H1 (cell line): ENCODE results near the gene IL24. TPM values are rescaled to one million over a fixed set of nuclear protein-coding genes. Genes with fewer than 3 reads are reported as not detected.

Experiments
- CTCF ChIA-PET: fragments of 300-600 bp; sonication (Branson Sonifier 250); formaldehyde crosslinking; loops from one replicate; lab custom pipeline; 2021; ENCODE audit not compliant: partially characterized antibody; lab: Charles Lee
- POLR2A ChIA-PET: fragments of 300-600 bp; sonication (Branson Sonifier 250); formaldehyde crosslinking; loops from one replicate; lab custom pipeline; 2021; ENCODE audit warnings: inconsistent platforms; ENCODE audit not compliant: partially characterized antibody; lab: Charles Lee
- DNase-seq, 2 experiments: peaks; one replicate each; pipeline versions ENCODE4 v3.0.0 to v3.0.0-alpha.2; 2010 to 2022; ENCODE audit warnings: low spot score in 2 of 2, low read depth in 1 of 2, mixed read lengths in 1 of 2
- FAIRE-seq: peaks from 2 replicates; lab custom pipeline; 2011; peaks lifted over from hg19 to GRCh38; lab: Jason Lieb, UNC
- H2AFZ ChIP-seq: 2 replicates; pipeline ENCODE4 v1.8.1; 2012; ENCODE audit warnings: low read length, inconsistent platforms
- H2AK5ac ChIP-seq: 2 replicates; pipeline ENCODE4 v1.6.1; 2013; ENCODE audit warnings: low read depth, low read length
- H2BK120ac ChIP-seq: replicated peaks from 2 replicates; pipeline ENCODE3; 2013; ENCODE audit warnings: low read depth, low read length, inconsistent platforms
- H2BK12ac ChIP-seq: 2 replicates; pipeline ENCODE4 v1.6.1; 2013; ENCODE audit warnings: low read depth, low read length
- H2BK15ac ChIP-seq: 2 replicates; pipeline ENCODE4 v1.6.1; 2013; ENCODE audit warnings: low read length
- H2BK20ac ChIP-seq: 2 replicates; pipeline ENCODE4 v1.6.1; 2013; ENCODE audit warnings: low read length
- H2BK5ac ChIP-seq: 2 replicates; pipeline ENCODE4 v1.6.1; 2013; ENCODE audit warnings: low read depth, low read length
- H3K14ac ChIP-seq: 2 replicates; pipeline ENCODE4 v1.6.1; 2013; ENCODE audit warnings: inconsistent platforms; ENCODE audit not compliant: insufficient read length
- H3K18ac ChIP-seq: 2 replicates; pipeline ENCODE4 v1.6.1; 2013; ENCODE audit warnings: low read length; ENCODE audit errors: extremely low read depth
- H3K23ac ChIP-seq: 2 replicates; pipeline ENCODE4 v1.6.1; 2013; ENCODE audit warnings: inconsistent platforms; ENCODE audit not compliant: insufficient read length
- H3K23me2 ChIP-seq: 2 replicates; pipeline ENCODE4 v1.6.1; 2013; ENCODE audit warnings: low read depth, low read length
- H3K27ac ChIP-seq: 2 replicates; pipeline ENCODE4 v1.6.1; 2011; ENCODE audit warnings: low read depth, low read length, inconsistent platforms
- H3K27me3 ChIP-seq, 4 experiments: replicated peaks in 1 of 4; 1 replicate in 1 of 4; 2 replicates in 3 of 4; pipeline versions ENCODE4 v1.6.1 to v1.8.1; 2011 to 2013; ENCODE audit warnings: low read length in 3 of 4, mild to moderate bottlenecking in 3 of 4, inconsistent platforms in 2 of 4, mixed read lengths in 2 of 4, moderate library complexity in 1 of 4; ENCODE audit not compliant: control insufficient read depth in 3 of 4, insufficient read depth in 3 of 4; ENCODE audit errors: extremely low read depth in 1 of 4
- H3K36me3 ChIP-seq, 4 experiments: 2 replicates each; pipeline versions ENCODE4 v1.6.1 to v1.8.1; 2011 to 2013; ENCODE audit warnings: mild to moderate bottlenecking in 4 of 4, low read length in 3 of 4, moderate library complexity in 2 of 4, control low read depth in 1 of 4, inconsistent platforms in 1 of 4; ENCODE audit not compliant: insufficient read depth in 4 of 4, control insufficient read depth in 2 of 4
- H3K4ac ChIP-seq: replicated peaks from 2 replicates; pipeline ENCODE3; 2013; ENCODE audit warnings: low read length, low read depth, mixed read lengths, inconsistent platforms; ENCODE audit not compliant: insufficient read length
- H3K4me1 ChIP-seq, 4 experiments: replicated peaks in 1 of 4; 1 replicate in 1 of 4; 2 replicates in 3 of 4; pipeline versions ENCODE4 v1.6.1 to v1.8.1; 2011 to 2013; ENCODE audit warnings: low read length in 3 of 4, inconsistent platforms in 2 of 4, mixed read lengths in 1 of 4; ENCODE audit not compliant: insufficient read depth in 4 of 4, control insufficient read depth in 3 of 4
- H3K4me2 ChIP-seq, 2 experiments: 2 replicates each; pipeline versions ENCODE4 v1.6.1 to v1.8.1; 2011 to 2013; ENCODE audit warnings: low read depth in 2 of 2, low read length in 2 of 2, control low read depth in 1 of 2, inconsistent platforms in 1 of 2, mild to moderate bottlenecking in 1 of 2; ENCODE audit not compliant: insufficient read depth in 1 of 2
- H3K4me3 ChIP-seq, 4 experiments: fragments of 200-600, 300-600 bp in 1 of 4; sonication (generic), shearing (Covaris generic), sonication (Bioruptor Twin) in 1 of 4; 2 replicates each; pipeline versions ENCODE4 v1.5.1 to v1.8.1; 2011 to 2016; ENCODE audit warnings: low read length in 4 of 4, low read depth in 3 of 4, control low read depth in 2 of 4, inconsistent platforms in 2 of 4, mild to moderate bottlenecking in 2 of 4, mixed read lengths in 1 of 4, moderate library complexity in 1 of 4; ENCODE audit not compliant: insufficient read depth in 2 of 4; ENCODE audit errors: extremely low read depth in 1 of 4
- H3K56ac ChIP-seq: replicated peaks from 2 replicates; pipeline ENCODE3; 2013; ENCODE audit warnings: low read depth, mild to moderate bottlenecking, mixed read lengths, low read length, inconsistent platforms; ENCODE audit not compliant: insufficient read length
- H3K79me1 ChIP-seq: 2 replicates; pipeline ENCODE4 v1.6.1; 2013; ENCODE audit warnings: low read depth, low read length, control low read depth
- H3K79me2 ChIP-seq, 2 experiments: 2 replicates each; pipeline versions ENCODE4 v1.6.1 to v1.8.1; 2012 to 2013; ENCODE audit warnings: low read length in 2 of 2, mild to moderate bottlenecking in 2 of 2, inconsistent platforms in 1 of 2; ENCODE audit not compliant: insufficient read depth in 2 of 2, control insufficient read depth in 1 of 2
- H3K9ac ChIP-seq, 4 experiments: replicated peaks in 1 of 4; 1 replicate in 1 of 4; 2 replicates in 3 of 4; pipeline versions ENCODE4 v1.6.1 to v1.8.1; 2011 to 2013; ENCODE audit warnings: low read depth in 3 of 4, low read length in 3 of 4, control low read depth in 2 of 4, mild to moderate bottlenecking in 2 of 4, moderate library complexity in 2 of 4, inconsistent platforms in 1 of 4; ENCODE audit errors: extremely low read depth in 1 of 4
- H3K9me3 ChIP-seq, 2 experiments: 2 replicates each; pipeline versions ENCODE4 v1.6.1 to v1.8.1; 2012 to 2013; ENCODE audit warnings: mild to moderate bottlenecking in 2 of 2, moderate library complexity in 2 of 2, control low read depth in 1 of 2, inconsistent platforms in 1 of 2, low read depth in 1 of 2, low read length in 1 of 2, mixed read lengths in 1 of 2; ENCODE audit not compliant: insufficient read depth in 2 of 2
- H4K20me1 ChIP-seq, 2 experiments: replicated peaks in 1 of 2; 2 replicates each; pipeline versions ENCODE3 to v1.8.1; 2011 to 2013; ENCODE audit warnings: inconsistent platforms in 2 of 2, low read length in 2 of 2, mild to moderate bottlenecking in 1 of 2; ENCODE audit not compliant: insufficient read depth in 2 of 2, control insufficient read depth in 1 of 2
- H4K5ac ChIP-seq: 2 replicates; pipeline ENCODE4 v1.6.1; 2013; ENCODE audit warnings: low read length, low read depth, mixed read lengths, inconsistent platforms; ENCODE audit not compliant: insufficient read length
- H4K8ac ChIP-seq: 2 replicates; pipeline ENCODE4 v1.8.0; 2013; ENCODE audit warnings: mild to moderate bottlenecking, moderate library complexity, low read length, inconsistent platforms; ENCODE audit not compliant: insufficient read depth; ENCODE audit errors: extremely low read depth
- H4K91ac ChIP-seq: replicated peaks from 2 replicates; pipeline ENCODE3; 2013; ENCODE audit warnings: low read length, mixed read lengths, inconsistent platforms; ENCODE audit not compliant: insufficient read length
- CHD2 ChIP-seq: IDR thresholded peaks from 2 replicates; pipeline ENCODE4 v1.6.1; 2012; ENCODE audit warnings: low read length, improper control_type of control experiment
- CREB1 ChIP-seq: IDR thresholded peaks from 2 replicates; pipeline ENCODE4 v1.6.1; 2012; ENCODE audit warnings: inconsistent platforms
- EGR1 ChIP-seq: IDR thresholded peaks from 2 replicates; pipeline ENCODE4 v1.6.1; 2011; ENCODE audit warnings: low read depth, low read length, borderline replicate concordance
- KDM1A ChIP-seq: fragments of 200-600, 300-600 bp; sonication (generic); IDR thresholded peaks from 2 replicates; pipeline ENCODE4 v1.7.1; 2016; ENCODE audit warnings: mild to moderate bottlenecking, low read length, borderline replicate concordance
- POLR2A ChIP-seq, 2 experiments: IDR thresholded peaks; 1 replicate in 1 of 2; 2 replicates in 1 of 2; pipeline ENCODE4 v1.6.1; 2011; ENCODE audit warnings: low read depth in 2 of 2, low read length in 2 of 2, mild to moderate bottlenecking in 2 of 2; ENCODE audit errors: control extremely low read depth in 1 of 2
- POLR2AphosphoS5 ChIP-seq: IDR thresholded peaks from 2 replicates; pipeline ENCODE4 v1.6.1; 2011; ENCODE audit warnings: low read depth, low read length
- RAD21 ChIP-seq, 2 experiments: IDR thresholded peaks in 1 of 2; conservative IDR thresholded peaks in 1 of 2; 2 replicates each; pipeline ENCODE4 v1.6.1; 2011; ENCODE audit warnings: low read depth in 2 of 2, low read length in 2 of 2, improper control_type of control experiment in 1 of 2, inconsistent platforms in 1 of 2, mild to moderate bottlenecking in 1 of 2, moderate library complexity in 1 of 2
- RBBP5 ChIP-seq: IDR thresholded peaks from 2 replicates; pipeline ENCODE4 v1.7.1; 2012; ENCODE audit warnings: low read depth, mild to moderate bottlenecking, inconsistent platforms, low read length, moderate library complexity, borderline replicate concordance
- SP4 ChIP-seq: IDR thresholded peaks from 2 replicates; pipeline ENCODE4 v1.6.1; 2012; ENCODE audit warnings: low read length, inconsistent platforms
- TAF1 ChIP-seq: IDR thresholded peaks from 2 replicates; pipeline ENCODE4 v1.6.1; 2011; ENCODE audit warnings: mild to moderate bottlenecking, low read depth, low read length
- WGBS, 2 experiments: shearing (Covaris generic) in 1 of 2; methylation state at CpG; one replicate each; pipeline versions ENCODE4 v1.1.6 to v1.1.7; 2013 to 2015; ENCODE audit warnings: low lambda C conversion rate in 2 of 2, mixed read lengths in 2 of 2, inconsistent platforms in 1 of 2, low coverage in 1 of 2, missing lambda C conversion rate in 1 of 2; ENCODE audit not compliant: insufficient replicate concordance in 2 of 2, insufficient coverage in 1 of 2, insufficient read length in 1 of 2; ENCODE audit errors: extremely low coverage in 1 of 2, missing lambda C conversion rate in 1 of 2; 5-methylcytosine and 5-hydroxymethylcytosine counted together
- polyA plus RNA-seq, 7 experiments: library from polyadenylated mRNA; depleted of rRNA in 3 of 7; stranded (reverse) in 5 of 7; unstranded in 2 of 7; fragments of >200 nt in 5 of 7; fragments of 200-250 nt in 2 of 7; gene quantifications; 1 replicate in 5 of 7; 2 replicates in 1 of 7; 4 replicates in 1 of 7; pipeline versions ENCODE4 v1.2.1 to v1.2.3, GENCODE V29; 2011 to 2013; ENCODE audit warnings: missing spikeins in 2 of 7, mixed read lengths in 2 of 7
- total RNA-seq: library from RNA; stranded (reverse); fragmentation: NEBNext Ultra II Directional; extraction: Animal tissue kit (Norgen Biotek cat#: 25700); gene quantifications from 2 replicates; pipeline ENCODE4 v1.2.1, GENCODE V29; 2021
- TF ChIP-seq, protein P1 (sequence below): IDR thresholded peaks from 2 replicates; pipeline ENCODE4 v1.6.1; 2012; ENCODE audit warnings: inconsistent platforms

Gene IL24
- total and polyA plus RNA-seq, 2 of the 8 experiments (the other 6 are each of a cell fraction or from before 2014, with no cell fraction given): not detected

GRCh38 chr1:206890125-206891060 is 6.8 kb upstream of the IL24 start:
- no peak for FAIRE-seq
- TF ChIP-seq KDM1A (no peak), CHD2 (no peak), POLR2A (IDR thresholded peaks at IDR 0.05; ENCODE audit: control extremely low read depth in 1 of 2, low read depth in 2 of 2, low read length in 2 of 2) (no peak), SP4 (no peak), TAF1 (no peak), RAD21 (IDR thresholded peaks at IDR 0.05 in 1 of 2, conservative IDR thresholded peaks at IDR 0.05 in 1 of 2; ENCODE audit: low read depth in 2 of 2, low read length in 2 of 2) (no peak), EGR1 (no peak), CREB1 (no peak), POLR2AphosphoS5 (no peak), RBBP5 (no peak)
- TF ChIP-seq, protein P1, sequence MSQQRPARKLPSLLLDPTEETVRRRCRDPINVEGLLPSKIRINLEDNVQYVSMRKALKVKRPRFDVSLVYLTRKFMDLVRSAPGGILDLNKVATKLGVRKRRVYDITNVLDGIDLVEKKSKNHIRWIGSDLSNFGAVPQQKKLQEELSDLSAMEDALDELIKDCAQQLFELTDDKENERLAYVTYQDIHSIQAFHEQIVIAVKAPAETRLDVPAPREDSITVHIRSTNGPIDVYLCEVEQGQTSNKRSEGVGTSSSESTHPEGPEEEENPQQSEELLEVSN: no peak

More at GRCh38 chr1:206890125-206891060, 6.8 kb upstream of the IL24 start:
- no peaks in the 10 kb centered on the region for H3K36me3 ChIP-seq
- no peak overlapping the region for H3K14ac ChIP-seq
- POLR2A ChIA-PET: no interaction called here
- H4K8ac ChIP-seq: no peak overlapping the region
- H3K56ac ChIP-seq: no peak overlapping the region
- H2BK20ac ChIP-seq: peak overlapping the region; percentile 17; the same call in 1 of the 2 replicates
- H2BK12ac ChIP-seq: 0 out of 2 replicates have a peak overlapping the region, but pooled peaks have one; percentile 19
- peak in 1 of 2 experiments; percentile 42 for DNase-seq
- H3K79me2 ChIP-seq: no peaks in the 10 kb centered on the region
- H3K4me3 ChIP-seq: no peak overlapping the region
- no peak overlapping the region for H3K18ac ChIP-seq
- no peak overlapping the region for H3K4ac ChIP-seq
- no peaks in the 10 kb centered on the region for H3K79me1 ChIP-seq
- H2AK5ac ChIP-seq: no peak overlapping the region
- no peaks in the 10 kb centered on the region for H3K23me2 ChIP-seq
- CTCF ChIA-PET: interaction anchor here (0.8 to 1.5 kb wide), 8 partner anchors 11 to 33 kb away, joined by 3 to 9 read pairs (median 4); partner anchors contain the start of gene IL20
- H2BK15ac ChIP-seq: no peak overlapping the region; the same call in 1 of the 2 replicates
- no peak overlapping the region for H2BK120ac ChIP-seq
- no peak overlapping the region for H4K5ac ChIP-seq
- no peak overlapping the region for H3K27ac ChIP-seq
- no peaks in the 10 kb centered on the region for H3K27me3 ChIP-seq
- WGBS, 2 experiments: 85% methylated on average over 15 of the region's 15 CpGs; no CpG with 5 or more reads in 1 of the 2 experiments
- H3K9me3 ChIP-seq: no peaks in the 10 kb centered on the region
- H3K23ac ChIP-seq: no peak overlapping the region
- H3K9ac ChIP-seq: no peak overlapping the region
- H4K20me1 ChIP-seq: no peaks in the 10 kb centered on the region
- no peak overlapping the region for H2AFZ ChIP-seq
- H3K4me1 ChIP-seq: peaks cover 0 to 3% (median 1%) of the 10 kb centered on the region in 4 experiments; a peak in 3 of 7 replicates
- H2BK5ac ChIP-seq: no peak overlapping the region
- H3K4me2 ChIP-seq: 0 out of 4 replicates have a peak overlapping the region, but pooled peaks of 1 of the 2 experiments have one; percentile 5
- H4K91ac ChIP-seq: no peak overlapping the region
